ENCODE data around the gene FES. TPM values are rescaled to one million over a fixed set of nuclear protein-coding genes. Genes with fewer than 3 reads are reported as not detected.

FES gene
- total RNA-seq, 4 donors from 2014 or later, result 3.6 to 17.9 (median 11.0) TPM

GRCh38 chr15:90876512-90877170, 7.7 kb upstream of the FES start:
- intact Hi-C loops (cut with DNase I; ENCODE audit: low total_unique reads), result no loop called here
- no peak for DNase-seq (ENCODE audit: low spot score in 2 of 2)
- TF ChIP-seq CTCF (IDR thresholded peaks at IDR 0.05) (no peak), POLR2A (IDR thresholded peaks at IDR 0.05) (no peak)
- 90 to 93% methylated on average over 15 of the region's 15 CpGs for WGBS, 2 donors
- H3K4me3 ChIP-seq (ENCODE audit: low read depth, poor library complexity, severe bottlenecking), result no peak overlapping the region

GRCh38 chr15:90877315-90877714, 7.0 kb upstream of the FES start:
- TF ChIP-seq POLR2A (IDR thresholded peaks at IDR 0.05), result no peak
- no peak for TF ChIP-seq CTCF (IDR thresholded peaks at IDR 0.05)
- intact Hi-C loops (cut with DNase I; ENCODE audit: low total_unique reads), result no loop called here
- no peak for DNase-seq (ENCODE audit: low spot score in 2 of 2)
- 87 to 91% methylated on average over 14 of the region's 14 CpGs for WGBS, 2 donors
- H3K4me3 ChIP-seq (ENCODE audit: low read depth, poor library complexity, severe bottlenecking), result no peak overlapping the region

- TF ChIP-seq POLR2A (IDR thresholded peaks at IDR 0.05), result no peak
- TF ChIP-seq CTCF (IDR thresholded peaks at IDR 0.05), result no peak
- no peak overlapping the region for H3K4me3 ChIP-seq (ENCODE audit: low read depth, poor library complexity, severe bottlenecking)
- no peak for DNase-seq (ENCODE audit: low spot score in 2 of 2)
- 95% methylated on average over 14 of the region's 14 CpGs for WGBS, 2 donors
- intact Hi-C loops (cut with DNase I; ENCODE audit: low total_unique reads), result no loop called here
Measured at GRCh38 chr15:90877996-90878395, 6.3 kb upstream of the FES start.

GRCh38 chr15:90878660-90879059, 5.6 kb upstream of the FES start:
- intact Hi-C loops (cut with DNase I; ENCODE audit: low total_unique reads), result no loop called here
- TF ChIP-seq CTCF (IDR thresholded peaks at IDR 0.05) (no peak), POLR2A (IDR thresholded peaks at IDR 0.05) (no peak)
- H3K4me3 ChIP-seq (ENCODE audit: low read depth, poor library complexity, severe bottlenecking), result no peak overlapping the region
- peak in 1 of 2 donors; percentile 84 for DNase-seq (ENCODE audit: low spot score in 2 of 2)
- WGBS, 2 donors, result 90% methylated on average over 14 to 15 of the region's 15 CpGs

GRCh38 chr15:90879730-90880366, 4.5 kb upstream of the FES start:
- TF ChIP-seq POLR2A (IDR thresholded peaks at IDR 0.05), result no peak
- TF ChIP-seq CTCF (IDR thresholded peaks at IDR 0.05), result no peak
- DNase-seq (ENCODE audit: low spot score in 2 of 2), result no peak
- WGBS, 2 donors, result 90 to 91% methylated on average over 29 to 31 of the region's 35 CpGs
- intact Hi-C loops (cut with DNase I; ENCODE audit: low total_unique reads), result loop anchor here (5.0 kb wide), 1 partner anchor 1878 kb away; no protein-coding TSS in a partner anchor
- H3K4me3 ChIP-seq (ENCODE audit: low read depth, poor library complexity, severe bottlenecking), result no peak overlapping the region
